ENCODE data around the gene NENF. TPM values are rescaled to one million over a fixed set of nuclear protein-coding genes. Genes with fewer than 3 reads are reported as not detected.
A peak's percentile ranks its signal among the peaks of the same experiment; 100 is the strongest.

NENF gene
- total and polyA plus RNA-seq, 10 of the 15 experiments (the other 5 are each of a cell fraction or from before 2014, with no cell fraction given): 5.1 to 83.4 (median 42.7) TPM

DNA sequence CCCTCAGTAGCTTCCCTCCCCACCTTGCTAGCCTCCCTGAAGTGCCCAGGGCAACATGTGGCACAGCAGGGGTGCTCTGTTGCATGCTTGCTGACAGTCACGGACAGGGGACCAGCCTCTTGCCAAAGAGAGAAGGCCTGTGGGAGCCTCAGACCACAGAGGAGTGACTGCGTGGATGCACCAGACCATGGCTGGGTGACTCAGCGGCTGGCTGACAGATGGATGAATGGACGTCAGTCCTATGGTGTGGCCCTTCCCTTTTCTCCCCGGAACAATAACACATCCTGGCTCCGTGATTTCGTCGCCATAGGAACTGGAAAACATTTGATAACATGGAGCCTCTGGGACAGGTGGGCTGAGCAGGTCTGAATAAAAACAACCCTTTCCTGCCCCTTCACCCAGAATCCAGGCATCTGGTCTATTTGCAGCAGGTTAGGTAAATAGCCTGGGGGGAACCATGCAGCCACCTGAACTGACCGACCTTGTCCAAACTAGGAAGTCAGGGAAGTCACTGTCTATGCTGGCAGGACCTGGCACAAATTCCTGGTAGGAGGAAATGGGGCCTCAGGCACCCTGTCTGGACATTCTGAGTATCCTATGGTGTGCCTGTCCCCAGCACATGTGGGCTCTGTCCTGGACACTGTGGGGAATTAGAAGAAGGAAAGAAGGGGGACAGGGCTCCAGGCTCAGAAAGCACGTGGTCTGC is 53.3 kb downstream of the NENF start (continued):
- peak; percentile 53 to 71; a peak in 2 of 4 replicates for TF ChIP-seq IKZF2 (IDR thresholded peaks at IDR 0.05)
- peak; percentile 32 to 50; a peak in 2 of 4 replicates for TF ChIP-seq EP300 (IDR thresholded peaks at IDR 0.05; ENCODE audit: borderline replicate concordance in 1 of 2, control insufficient read depth in 1 of 2, low read depth in 2 of 2, low read length in 2 of 2)
- TF ChIP-seq CREB1 (IDR thresholded peaks at IDR 0.05; ENCODE audit: low read depth): no peak
- no peak for TF ChIP-seq ESRRA (IDR thresholded peaks at IDR 0.05; ENCODE audit: low read length)
- TF ChIP-seq, protein P1, sequence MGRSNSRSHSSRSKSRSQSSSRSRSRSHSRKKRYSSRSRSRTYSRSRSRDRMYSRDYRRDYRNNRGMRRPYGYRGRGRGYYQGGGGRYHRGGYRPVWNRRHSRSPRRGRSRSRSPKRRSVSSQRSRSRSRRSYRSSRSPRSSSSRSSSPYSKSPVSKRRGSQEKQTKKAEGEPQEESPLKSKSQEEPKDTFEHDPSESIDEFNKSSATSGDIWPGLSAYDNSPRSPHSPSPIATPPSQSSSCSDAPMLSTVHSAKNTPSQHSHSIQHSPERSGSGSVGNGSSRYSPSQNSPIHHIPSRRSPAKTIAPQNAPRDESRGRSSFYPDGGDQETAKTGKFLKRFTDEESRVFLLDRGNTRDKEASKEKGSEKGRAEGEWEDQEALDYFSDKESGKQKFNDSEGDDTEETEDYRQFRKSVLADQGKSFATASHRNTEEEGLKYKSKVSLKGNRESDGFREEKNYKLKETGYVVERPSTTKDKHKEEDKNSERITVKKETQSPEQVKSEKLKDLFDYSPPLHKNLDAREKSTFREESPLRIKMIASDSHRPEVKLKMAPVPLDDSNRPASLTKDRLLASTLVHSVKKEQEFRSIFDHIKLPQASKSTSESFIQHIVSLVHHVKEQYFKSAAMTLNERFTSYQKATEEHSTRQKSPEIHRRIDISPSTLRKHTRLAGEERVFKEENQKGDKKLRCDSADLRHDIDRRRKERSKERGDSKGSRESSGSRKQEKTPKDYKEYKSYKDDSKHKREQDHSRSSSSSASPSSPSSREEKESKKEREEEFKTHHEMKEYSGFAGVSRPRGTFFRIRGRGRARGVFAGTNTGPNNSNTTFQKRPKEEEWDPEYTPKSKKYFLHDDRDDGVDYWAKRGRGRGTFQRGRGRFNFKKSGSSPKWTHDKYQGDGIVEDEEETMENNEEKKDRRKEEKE (IDR thresholded peaks at IDR 0.05): no peak
- TF ChIP-seq MYB (IDR thresholded peaks at IDR 0.05; ENCODE audit: borderline replicate concordance, low read depth, low read length): no peak
- TF ChIP-seq BACH1 (IDR thresholded peaks at IDR 0.05; ENCODE audit: borderline replicate concordance): peak; percentile 23; the same call in 1 of the 2 replicates

DNA sequence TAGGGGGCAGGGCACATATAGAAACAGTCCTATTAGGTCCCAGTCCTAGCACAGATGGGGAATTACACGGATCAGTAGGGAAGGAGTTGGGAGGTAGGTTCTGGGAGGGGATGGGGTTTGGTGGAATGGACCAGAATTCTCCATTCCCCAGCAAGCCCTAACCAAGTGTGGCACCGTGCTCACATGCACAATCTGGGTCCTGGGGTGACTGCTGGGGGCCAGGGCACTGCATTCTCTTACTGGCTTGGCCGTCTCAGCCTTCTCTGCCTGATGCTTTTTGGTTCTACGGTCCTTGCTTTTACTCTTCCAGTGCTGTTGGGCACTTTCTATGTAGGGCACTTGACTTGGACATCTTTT is 53.9 kb downstream of the NENF start:
- ChIA-PET RAD21 (ENCODE audit: unreplicated experiment) (no interaction called here), POLR2A (no interaction called here), SMC1A (ENCODE audit: uncharacterized antibody, unreplicated experiment) (no interaction called here), CTCF (no interaction called here)
- 60% methylated on average over 4 of the region's 4 CpGs for WGBS (ENCODE audit: insufficient coverage, insufficient replicate concordance, low lambda C conversion rate, missing lambda C conversion rate)
- no peak for ATAC-seq
- no peak overlapping the region for H3K9ac ChIP-seq (ENCODE audit: control insufficient read depth, insufficient read depth, low read length)
- TF ChIP-seq RBBP5 (conservative IDR thresholded peaks at IDR 0.05): no peak
- no peak for TF ChIP-seq MYB (IDR thresholded peaks at IDR 0.05; ENCODE audit: borderline replicate concordance, low read depth, low read length)
- intact Hi-C loops (cut with micrococcal nuclease; ENCODE audit: unreplicated experiment): no loop called here
- H3K4me3 ChIP-seq: no peak overlapping the region
- no peak overlapping the region for H2AFZ ChIP-seq (ENCODE audit: control insufficient read depth, low read depth, low read length)
- FAIRE-seq: no peak
- in situ Hi-C loops (cut with MboI): no loop called here
- no peak overlapping the region for H3K4me2 ChIP-seq (ENCODE audit: control insufficient read depth, insufficient read depth)
- no peaks in the 10 kb centered on the region for H3K79me2 ChIP-seq (ENCODE audit: control insufficient read depth, insufficient read depth, low read length)
- H3K4me1 ChIP-seq (ENCODE audit: control insufficient read depth, insufficient read depth, low read length): no peaks in the 10 kb centered on the region
- no peaks in the 10 kb centered on the region for H3K36me3 ChIP-seq (ENCODE audit: control insufficient read depth in 2 of 2, insufficient read depth in 2 of 2, low read length in 1 of 2)
- BruUV-seq (replicated peaks): no TSS peak
- H4K20me1 ChIP-seq (ENCODE audit: control insufficient read depth, insufficient read depth): no peaks in the 10 kb centered on the region
- no peak for DNase-seq (ENCODE audit: low read depth, low spot score)
- no peaks in the 10 kb centered on the region for H3K27me3 ChIP-seq (replicated peaks in 1 of 2; ENCODE audit: control insufficient read depth in 2 of 2, insufficient read depth in 2 of 2, low read length in 1 of 2)
- no peaks in the 10 kb centered on the region for H3K9me3 ChIP-seq (replicated peaks; ENCODE audit: control insufficient read depth, insufficient read depth, low read length)
- H3K27ac ChIP-seq (ENCODE audit: control insufficient read depth, insufficient read depth): no peak overlapping the region

Measured in GM12878 (cell line).